Measurements from ENCODE around the gene HOXB7. TPM values are rescaled to one million over a fixed set of nuclear protein-coding genes. Genes with fewer than 3 reads are reported as not detected.
A peak's percentile ranks its signal among the peaks of the same experiment; 100 is the strongest.

The HOXB7 gene
- total RNA-seq, 8 experiments from 2014 or later = 6.2 to 35.5 (median 23.7) TPM

DNA sequence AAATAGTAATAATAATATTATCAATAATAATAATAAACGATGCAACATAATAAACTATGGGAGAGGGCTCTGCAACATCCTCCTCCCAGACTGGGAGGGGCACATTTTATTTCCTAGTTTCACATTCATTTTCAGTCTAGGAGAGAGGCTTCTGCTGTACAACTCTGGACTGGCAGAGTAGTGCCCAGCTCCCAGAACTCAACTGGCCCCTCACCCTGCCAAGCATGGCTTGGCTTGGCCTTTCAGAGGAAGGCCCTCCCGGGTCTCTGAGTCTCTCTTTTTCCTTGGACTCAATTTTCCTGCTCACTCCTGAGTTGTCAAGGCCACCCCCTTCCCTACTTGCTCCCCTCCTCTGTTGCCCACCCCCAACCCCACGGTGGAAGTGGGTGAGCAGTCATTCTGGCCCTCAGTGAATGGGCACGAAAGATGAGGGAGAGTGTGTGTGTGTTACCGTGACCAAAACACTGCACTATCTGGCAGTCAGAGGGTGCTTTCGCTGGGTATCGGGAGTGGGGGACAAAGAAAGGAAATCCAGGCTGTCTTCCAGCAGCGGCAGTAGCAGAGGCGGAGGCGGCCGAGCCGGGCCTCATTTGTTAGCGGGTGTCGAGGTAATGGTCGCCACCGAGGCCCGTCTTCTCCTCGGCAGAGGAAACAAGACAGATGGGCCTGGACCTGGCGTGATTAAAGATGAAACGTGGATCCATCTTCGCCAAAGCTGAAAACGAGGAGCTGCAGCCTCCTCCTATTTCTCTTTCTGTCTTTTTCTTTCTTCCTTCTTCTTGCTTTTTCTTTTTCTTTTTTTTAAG is 34.9 kb downstream of the HOXB7 start:
- peak overlapping the region; percentile 94 to 97 for H3K27ac ChIP-seq
- in situ Hi-C loops (cut with MboI; ENCODE audit: low pct_unique_long_range_greater_than_20kb in 2 of 9, low sequenced_read_pairs in 9 of 9, unreplicated experiment in 9 of 9) = no loop called here
- peaks cover 11 to 40% of the 10 kb centered on the region in 2 donors for H3K4me1 ChIP-seq (replicated peaks in 1 of 2)
- H3K4me3 ChIP-seq = peak overlapping the region; percentile 67 to 91 (median 83)
- WGBS, 10 experiments = 0 to 92% (median 2%) methylated on average over 1 to 8 of the region's 22 CpGs; no CpG with 5 or more reads in 1 of the 10 experiments
- ATAC-seq (replicated peaks in 6 of 8) = peak in 6 of 8 experiments; percentile 1 to 11 (median 7)

DNA sequence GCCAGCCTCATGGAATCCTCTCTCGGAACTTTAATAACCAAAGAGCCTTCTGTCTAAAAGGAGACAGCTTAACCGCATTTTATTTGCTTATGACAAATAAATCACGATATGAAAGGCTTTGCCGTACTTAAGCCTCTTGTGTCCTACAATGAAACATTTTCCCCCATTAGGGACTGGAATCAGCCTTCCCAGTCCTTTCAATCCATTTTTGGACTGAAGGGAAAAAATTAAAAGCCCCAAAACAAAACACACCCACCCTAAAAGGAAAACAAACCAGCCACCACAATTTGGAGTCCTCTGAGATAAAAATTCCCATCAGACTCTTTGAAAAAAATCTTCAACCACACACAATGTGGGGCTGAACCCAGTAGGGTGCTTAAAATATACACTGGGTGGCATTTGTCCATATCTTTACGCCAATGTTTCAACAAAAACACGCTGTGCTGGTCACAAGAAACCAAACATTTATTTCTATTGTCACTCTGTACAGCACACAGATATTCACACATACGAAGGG is 35.7 kb downstream of the HOXB7 start:
- in situ Hi-C loops (cut with MboI; ENCODE audit: low pct_unique_long_range_greater_than_20kb in 2 of 9, low sequenced_read_pairs in 9 of 9, unreplicated experiment in 9 of 9) = no loop called here
- H3K4me1 ChIP-seq (replicated peaks in 1 of 2) = peaks cover 11 to 38% of the 10 kb centered on the region in 2 donors
- WGBS, 10 experiments = 0 to 87% (median 5%) methylated on average over 1 to 7 of the region's 7 CpGs
- ATAC-seq (replicated peaks in 6 of 8) = peak in 3 of 8 experiments; percentile 1 to 11 (median 5)
- peak overlapping the region; percentile 67 to 91 (median 83) for H3K4me3 ChIP-seq
- H3K27ac ChIP-seq = peak overlapping the region; percentile 94 to 97

DNA sequence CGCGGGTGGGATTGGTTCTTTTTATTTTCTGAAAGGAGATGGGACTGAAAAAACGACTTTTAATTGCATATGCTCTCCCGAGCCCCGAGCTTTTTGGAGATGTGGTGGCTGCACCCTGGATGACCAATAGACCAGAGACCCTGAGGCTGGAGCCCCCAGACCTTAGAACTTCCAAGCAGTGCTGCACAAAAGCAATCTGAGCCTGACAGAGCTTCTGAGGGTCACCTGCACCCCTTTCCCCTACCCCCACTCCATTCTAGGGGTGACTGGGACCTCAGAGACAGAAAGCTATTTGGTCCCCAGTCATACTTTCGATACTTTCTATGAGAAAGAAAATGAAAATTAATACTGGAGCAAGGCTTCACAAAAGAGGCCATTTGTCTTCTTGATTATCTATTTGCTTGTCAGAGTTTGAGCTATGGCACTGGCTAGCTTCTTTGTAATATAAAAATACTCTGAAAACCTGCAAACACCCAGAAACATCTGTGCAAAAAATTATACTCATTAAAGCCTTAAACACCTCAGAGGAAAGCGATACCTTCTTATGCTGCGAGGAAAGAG is 36.2 kb downstream of the HOXB7 start:
- peak overlapping the region; percentile 67 to 91 (median 83) for H3K4me3 ChIP-seq
- peaks cover 11 to 40% of the 10 kb centered on the region in 2 donors for H3K4me1 ChIP-seq (replicated peaks in 1 of 2)
- H3K27ac ChIP-seq = peak overlapping the region; percentile 94 to 97
- 0 to 100% (median 6%) methylated on average over 1 to 6 of the region's 8 CpGs for WGBS, 10 experiments
- ATAC-seq (replicated peaks in 6 of 8) = no peak
- in situ Hi-C loops (cut with MboI; ENCODE audit: low pct_unique_long_range_greater_than_20kb in 2 of 9, low sequenced_read_pairs in 9 of 9, unreplicated experiment in 9 of 9) = no loop called here

DNA sequence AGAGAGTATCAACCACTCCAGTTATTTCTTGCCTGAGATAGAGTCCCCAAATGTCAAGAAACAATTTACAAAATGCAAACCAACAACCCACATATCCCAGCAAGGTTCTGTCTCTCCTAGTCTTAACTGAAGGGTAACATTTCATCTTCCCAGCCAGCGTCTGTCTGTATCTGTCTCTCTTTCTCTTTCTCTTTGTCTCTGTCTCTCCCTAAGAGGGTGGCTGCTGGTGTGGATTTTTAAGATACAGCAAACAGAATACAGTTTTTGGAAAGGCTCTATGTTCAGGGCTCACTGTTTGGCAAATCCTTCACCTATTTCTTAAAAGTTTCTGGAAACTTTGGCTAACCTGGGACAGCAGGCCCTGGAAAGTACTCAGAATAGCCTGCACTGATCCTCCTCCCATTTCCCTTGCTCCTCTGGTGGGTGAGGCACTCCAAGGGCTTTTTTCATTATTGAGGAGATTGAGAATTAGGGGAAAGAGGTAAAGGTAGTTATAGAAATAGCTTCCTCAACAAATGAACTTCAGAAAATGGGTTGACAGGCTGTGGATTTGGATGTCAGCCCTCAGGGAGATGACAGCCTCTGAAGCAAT is 38.9 kb downstream of the HOXB7 start:
- in situ Hi-C loops (cut with MboI; ENCODE audit: low pct_unique_long_range_greater_than_20kb in 2 of 9, low sequenced_read_pairs in 9 of 9, unreplicated experiment in 9 of 9) = no loop called here

DNA sequence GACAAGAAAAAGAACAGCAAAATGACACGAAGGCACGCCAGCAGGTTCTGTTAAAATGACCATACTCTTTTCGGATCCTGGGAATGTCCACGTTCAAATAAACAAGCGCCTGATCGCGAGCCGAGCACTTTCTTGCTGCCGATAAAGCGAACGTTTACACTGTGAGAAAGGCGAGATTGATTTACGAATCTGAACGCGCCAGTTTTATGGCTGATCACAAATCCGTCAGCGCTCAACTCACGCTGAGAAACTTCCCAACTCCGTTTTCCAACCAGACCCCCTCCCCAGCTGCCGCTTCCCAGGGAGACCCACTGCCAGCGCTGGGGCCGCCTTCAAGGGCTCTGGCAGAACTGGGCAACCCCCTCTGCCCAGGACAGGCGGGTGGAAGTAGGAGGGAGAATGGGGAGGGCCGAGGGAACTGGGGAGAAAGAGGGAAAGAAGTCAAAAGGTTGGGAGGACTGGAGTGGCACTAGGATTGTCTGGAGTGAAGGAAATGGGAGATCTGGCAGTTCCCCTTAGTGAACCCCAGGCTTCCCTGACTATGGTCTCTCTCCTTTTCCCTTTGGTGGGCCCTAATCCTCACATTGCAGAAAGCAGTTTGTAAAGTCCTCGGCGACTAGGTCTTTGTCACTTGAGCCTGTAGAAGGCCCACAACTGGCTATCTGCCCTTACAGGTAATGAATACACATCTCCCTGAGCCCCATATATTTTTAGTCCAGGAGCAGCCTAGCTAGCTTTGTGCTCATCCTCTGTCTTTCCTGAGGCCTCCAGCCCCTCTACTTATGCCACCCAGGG is 39.6 kb downstream of the HOXB7 start:
- in situ Hi-C loops (cut with MboI; ENCODE audit: low pct_unique_long_range_greater_than_20kb in 2 of 9, low sequenced_read_pairs in 9 of 9, unreplicated experiment in 9 of 9) = no loop called here
- H3K27ac ChIP-seq = peak overlapping the region; percentile 94 to 97
- peak overlapping the region; percentile 67 to 91 (median 83) for H3K4me3 ChIP-seq
- ATAC-seq (replicated peaks in 6 of 8) = no peak
- H3K4me1 ChIP-seq (replicated peaks in 1 of 2) = peaks cover 30 to 56% of the 10 kb centered on the region in 2 donors
- WGBS, 10 experiments = 0 to 92% (median 0%) methylated on average over 1 to 21 of the region's 26 CpGs

More for the DNA sequence above, 38.9 kb downstream of the HOXB7 start:
- WGBS, 10 experiments = 0 to 60% methylated on average over 1 of the region's 1 CpG; no CpG with 5 or more reads in 8 of the 10 experiments
- ATAC-seq (replicated peaks in 6 of 8) = no peak
- Histone ChIP-seq H3K4me3 (peak overlapping the region; percentile 67 to 91 (median 83)), H3K4me1 (replicated peaks in 1 of 2) (peaks cover 23 to 51% of the 10 kb centered on the region in 2 donors), H3K27ac (peak overlapping the region; percentile 94 to 97)

DNA sequence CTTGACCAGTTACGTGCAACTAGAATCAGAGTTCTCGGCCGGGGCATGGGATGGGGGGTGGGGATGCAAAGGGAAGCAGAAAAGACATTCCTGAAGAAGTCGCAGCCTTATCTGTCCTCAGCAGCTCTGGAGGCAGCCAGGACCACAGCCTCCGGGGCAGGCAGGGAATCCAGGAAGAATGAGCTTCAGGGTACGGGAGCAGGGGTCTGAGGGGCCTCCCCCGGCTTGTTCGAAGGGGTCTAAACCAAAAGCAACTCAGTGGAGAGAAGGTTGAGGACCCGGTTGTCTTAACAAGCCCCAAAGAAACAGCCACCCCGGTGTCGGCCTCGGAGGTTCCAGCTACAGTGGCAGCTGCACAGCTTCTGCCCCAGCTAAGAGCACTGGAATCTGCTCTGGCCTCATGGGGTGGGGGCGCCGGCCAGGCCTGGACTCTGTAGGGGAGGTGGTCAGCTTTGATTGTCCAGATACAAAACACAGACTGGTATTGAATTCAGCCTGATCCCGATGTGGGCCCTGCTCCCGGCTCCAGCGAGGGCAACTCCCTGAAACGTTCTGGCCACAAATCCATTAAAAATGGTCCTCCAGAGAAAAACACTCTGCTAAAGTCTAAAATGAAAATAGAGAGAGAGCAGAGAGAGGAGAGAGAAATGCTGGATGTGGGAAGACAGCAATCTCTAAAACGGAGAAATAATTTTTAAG is 40.3 kb downstream of the HOXB7 start:
- in situ Hi-C loops (cut with MboI; ENCODE audit: low pct_unique_long_range_greater_than_20kb in 2 of 9, low sequenced_read_pairs in 9 of 9, unreplicated experiment in 9 of 9) = no loop called here
- ATAC-seq (replicated peaks in 6 of 8) = no peak
- 0 to 90% (median 5%) methylated on average over 1 to 10 of the region's 19 CpGs for WGBS, 10 experiments
- Histone ChIP-seq H3K27ac (peak overlapping the region; percentile 94 to 97), H3K4me3 (peak overlapping the region; percentile 67 to 91 (median 83)), H3K4me1 (replicated peaks in 1 of 2) (peaks cover 32 to 56% of the 10 kb centered on the region in 2 donors)

DNA sequence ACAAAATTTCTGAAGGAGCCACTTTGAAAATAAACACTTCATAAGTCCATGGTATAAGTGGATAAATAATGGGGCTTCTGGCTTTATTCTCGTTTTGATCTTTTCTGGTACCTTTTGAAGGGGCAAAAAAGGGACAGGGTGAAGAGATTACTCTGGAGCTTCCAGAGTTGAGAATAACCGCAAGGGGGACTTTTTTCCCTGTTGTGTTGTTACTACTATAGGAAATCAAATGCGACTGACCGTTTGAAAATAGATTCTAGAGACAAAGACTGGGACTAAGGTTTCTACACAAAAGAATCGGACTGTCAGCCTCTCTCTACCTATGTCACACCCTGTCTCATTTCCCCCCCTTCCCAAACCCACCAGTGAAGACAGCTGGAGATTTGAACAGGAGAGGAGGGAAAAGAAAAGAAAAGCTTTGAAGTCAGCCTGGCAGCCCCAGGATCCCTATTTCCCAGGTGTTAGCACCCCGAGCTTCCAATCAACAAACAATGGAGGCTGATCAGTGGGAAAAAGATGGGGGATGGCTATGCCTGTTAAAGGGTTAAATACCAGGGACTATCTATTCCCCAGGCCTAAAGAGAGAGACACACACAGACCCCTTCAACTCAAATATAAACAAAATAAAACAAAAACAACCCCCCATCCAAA is 41.0 kb downstream of the HOXB7 start:
- Histone ChIP-seq H3K4me1 (replicated peaks in 1 of 2) (peaks cover 33 to 56% of the 10 kb centered on the region in 2 donors), H3K27ac (peak overlapping the region; percentile 94 to 97), H3K4me3 (peak overlapping the region; percentile 67 to 91 (median 83))
- in situ Hi-C loops (cut with MboI; ENCODE audit: low pct_unique_long_range_greater_than_20kb in 2 of 9, low sequenced_read_pairs in 9 of 9, unreplicated experiment in 9 of 9) = no loop called here
- WGBS, 10 experiments = 0 to 98% (median 0%) methylated on average over 1 to 6 of the region's 6 CpGs; no CpG with 5 or more reads in 1 of the 10 experiments
- ATAC-seq (replicated peaks in 6 of 8) = no peak

DNA sequence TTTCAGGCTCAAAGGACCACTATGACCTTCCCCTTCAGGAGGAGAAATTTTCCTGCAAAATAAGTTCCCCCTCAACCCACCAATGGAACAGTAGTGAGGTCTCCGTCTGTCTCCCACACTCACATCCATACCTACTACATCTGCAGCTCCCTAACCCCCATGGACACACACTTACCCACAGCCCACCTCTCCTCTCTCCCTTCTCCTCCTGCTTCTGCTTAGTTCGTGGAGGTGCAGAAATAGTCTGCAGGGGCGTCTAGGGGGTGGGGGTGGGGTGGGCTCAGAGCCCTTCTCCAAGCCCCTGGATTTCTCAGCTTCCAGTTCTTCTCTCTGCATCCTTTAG is 41.6 kb downstream of the HOXB7 start:
- peak in 5 of 8 experiments; percentile 9 to 31 (median 24) for ATAC-seq (replicated peaks in 6 of 8)
- Histone ChIP-seq H3K27ac (peak overlapping the region; percentile 94 to 97), H3K4me3 (peak overlapping the region; percentile 67 to 91 (median 83)), H3K4me1 (replicated peaks in 1 of 2) (peaks cover 34 to 56% of the 10 kb centered on the region in 2 donors)
- WGBS, 10 experiments = 0 to 100% (median 13%) methylated on average over 1 to 3 of the region's 3 CpGs; no CpG with 5 or more reads in 6 of the 10 experiments
- in situ Hi-C loops (cut with MboI; ENCODE audit: low pct_unique_long_range_greater_than_20kb in 2 of 9, low sequenced_read_pairs in 9 of 9, unreplicated experiment in 9 of 9) = no loop called here

DNA sequence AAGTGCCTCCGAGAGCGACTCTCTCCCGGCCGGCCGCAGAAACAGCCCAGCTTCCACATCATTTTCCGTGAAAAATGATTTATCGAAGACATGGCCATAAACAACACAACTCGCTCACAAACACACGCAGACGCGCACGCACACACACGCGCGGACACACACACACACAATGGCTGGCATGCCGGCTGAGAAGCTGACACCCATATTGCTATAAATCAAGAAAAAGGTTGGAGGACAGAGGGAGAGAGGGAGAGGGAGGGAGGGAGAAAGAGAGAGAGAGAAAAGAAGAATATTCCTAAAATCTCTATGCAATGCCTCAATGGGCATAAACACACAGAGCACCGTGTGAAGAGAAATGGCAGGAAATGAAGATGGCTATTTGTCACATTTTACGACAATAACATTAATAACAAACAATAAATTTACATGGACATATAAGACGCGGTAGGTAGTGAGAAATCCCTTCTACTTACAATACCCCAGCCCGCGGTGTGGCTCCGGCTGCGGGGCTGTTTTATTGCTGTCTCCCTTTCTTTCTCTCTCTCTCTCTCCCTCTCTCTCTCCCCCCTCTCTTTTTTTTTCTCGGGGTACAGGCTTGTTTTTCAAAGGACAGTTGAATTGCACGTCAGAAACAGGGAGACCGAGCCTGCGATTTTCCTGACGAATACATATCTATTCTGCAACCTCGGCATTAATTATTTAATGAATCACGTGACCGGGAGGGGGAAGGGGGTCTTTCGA is 42.1 kb downstream of the HOXB7 start:
- Histone ChIP-seq H3K4me1 (replicated peaks in 1 of 2) (peaks cover 35 to 61% of the 10 kb centered on the region in 2 donors), H3K4me3 (peak overlapping the region; percentile 67 to 91 (median 83)), H3K27ac (peak overlapping the region; percentile 94 to 97)
- in situ Hi-C loops (cut with MboI; ENCODE audit: low pct_unique_long_range_greater_than_20kb in 2 of 9, low sequenced_read_pairs in 9 of 9, unreplicated experiment in 9 of 9) = no loop called here
- peak in 5 of 8 experiments; percentile 38 to 73 (median 50) for ATAC-seq (replicated peaks in 6 of 8)
- 0 to 90% (median 2%) methylated on average over 6 to 27 of the region's 33 CpGs for WGBS, 10 experiments

DNA sequence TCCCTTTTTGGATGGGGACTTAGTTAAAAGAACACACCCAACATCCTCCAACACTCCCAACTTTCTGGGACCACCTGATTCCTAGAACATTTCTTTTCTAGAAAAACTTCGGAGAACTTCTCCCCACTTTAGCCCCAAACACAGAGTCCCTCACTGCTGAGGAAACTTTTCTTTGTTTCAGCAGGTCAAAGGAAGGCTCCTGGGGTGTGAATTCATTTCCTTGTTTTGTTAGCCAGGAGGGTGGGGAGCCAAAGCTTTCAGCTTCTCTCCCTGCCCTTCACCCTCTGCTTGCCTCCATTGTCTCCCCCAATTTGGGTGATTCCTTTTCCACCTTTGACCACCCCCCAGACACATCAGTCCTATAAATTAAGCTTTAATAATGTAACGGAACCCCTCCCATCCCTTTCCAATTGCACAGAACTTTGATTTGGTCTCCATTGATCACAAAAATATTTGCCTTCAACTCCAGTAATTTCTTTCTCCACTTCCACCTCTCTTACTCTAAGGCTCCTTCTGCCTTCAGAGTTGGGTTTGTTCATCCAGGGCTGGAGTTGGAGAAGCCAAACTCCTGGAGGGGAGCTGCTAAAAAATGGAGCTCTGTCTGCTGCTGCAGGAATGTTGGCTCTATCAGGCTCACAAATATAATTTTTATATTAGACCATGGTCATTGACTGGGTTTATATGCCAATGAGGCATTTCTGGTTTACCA is 43.0 kb downstream of the HOXB7 start:
- no peak for ATAC-seq (replicated peaks in 6 of 8)
- in situ Hi-C loops (cut with MboI; ENCODE audit: low pct_unique_long_range_greater_than_20kb in 2 of 9, low sequenced_read_pairs in 9 of 9, unreplicated experiment in 9 of 9) = no loop called here
- WGBS, 10 experiments = 0 to 64% (median 0%) methylated on average over 1 to 2 of the region's 2 CpGs; no CpG with 5 or more reads in 5 of the 10 experiments
- Histone ChIP-seq H3K4me1 (replicated peaks in 1 of 2) (peaks cover 43 to 66% of the 10 kb centered on the region in 2 donors), H3K27ac (peak overlapping the region; percentile 94 to 97), H3K4me3 (peak overlapping the region; percentile 67 to 91 (median 83))

Measured in motor neuron (in vitro differentiated cells).